Prostate gland (tissue), 2 donors: ENCODE results near the gene CREB5.

Source experiments
- CTCF ChIP-seq, 4 experiments: fragments of 200-600 bp in 2 of 4; fragments of 450-650 bp in 2 of 4; sonication (generic) in 2 of 4; IDR thresholded peaks; 1 replicate in 3 of 4; 2 replicates in 1 of 4; pipeline ENCODE4 v1.5.1; 2016 to 2019; ENCODE audit warnings: antibody characterized with exemption in 4 of 4, mild to moderate bottlenecking in 2 of 4, moderate library complexity in 2 of 4
- POLR2AphosphoS5 ChIP-seq: sonication (generic); formaldehyde crosslinking; IDR thresholded peaks from one replicate; pipeline ENCODE4 v1.6.1; 2017; ENCODE audit warnings: antibody characterized with exemption

GRCh38 chr7:28793381-28794085, 381.2 kb downstream of the CREB5 start:
- TF ChIP-seq CTCF (IDR thresholded peaks at IDR 0.05) = no peak
- TF ChIP-seq POLR2AphosphoS5 = no peak
